Jurkat, Clone E6-1 (cell line): Measurements from ENCODE around the gene SRMS.
"Not testable (repeated sequence)": the region's sequence is repeated elsewhere in the genome, so short reads cannot be mapped to it uniquely, and the experiment has no call there.

Experiments
- DNase-seq: peaks from one replicate; pipeline ENCODE4 v3.0.0-alpha.2; 2011; ENCODE audit warnings: low read depth, low spot score
- H3K4me3 ChIP-seq: 2 replicates; pipeline ENCODE4 v1.5.1; 2011; ENCODE audit warnings: mild to moderate bottlenecking, low read length, control low read depth, moderate library complexity

The SRMS gene

GRCh38 chr20:63580796-63581461 is 33.4 kb upstream of the SRMS start:
- H3K4me3 ChIP-seq = no peak overlapping the region
- DNase-seq = peak; percentile 38

GRCh38 chr20:63579017-63579694 is 31.6 kb upstream of the SRMS start:
- no peak overlapping the region for H3K4me3 ChIP-seq
- DNase-seq = no peak

GRCh38 chr20:63578224-63579016 is 30.9 kb upstream of the SRMS start:
- H3K4me3 ChIP-seq = no peak overlapping the region

GRCh38 chr20:63577317-63577894 is 29.9 kb upstream of the SRMS start:
- DNase-seq = no peak

More at GRCh38 chr20:63578224-63579016, 30.9 kb upstream of the SRMS start:
- DNase-seq = no peak

GRCh38 chr20:63576311-63576710 is 28.8 kb upstream of the SRMS start:
- no peak overlapping the region for H3K4me3 ChIP-seq
- no peak for DNase-seq

More at GRCh38 chr20:63577317-63577894, 29.9 kb upstream of the SRMS start:
- no peak overlapping the region for H3K4me3 ChIP-seq

GRCh38 chr20:63574829-63575743 is 27.5 kb upstream of the SRMS start:
- no peak for DNase-seq
- H3K4me3 ChIP-seq = no peak overlapping the region

- peak; percentile 23 for DNase-seq
- peak within 1 kb of the TSS; percentile 68 for H3K4me3 ChIP-seq
Observed at GRCh38 chr20:63574156-63574828, 26.7 kb upstream of the SRMS start, which contains the start of gene HELZ2. Gene HELZ2 (minus strand): TSS chr20:63574239. CDS start chr20:63572385, 1,854 bp downstream.

- DNase-seq = no peak
- peak overlapping the region; percentile 68 for H3K4me3 ChIP-seq
Observed at GRCh38 chr20:63573647-63574131, 26.1 kb upstream of the SRMS start.

GRCh38 chr20:63572788-63573646 is 25.5 kb upstream of the SRMS start:
- peak overlapping the region; percentile 68 for H3K4me3 ChIP-seq
- no peak for DNase-seq

- DNase-seq = no peak
- no peak overlapping the region for H3K4me3 ChIP-seq
Observed at GRCh38 chr20:63572071-63572787, 24.7 kb upstream of the SRMS start.

- not testable (repeated sequence) for DNase-seq, H3K4me3 ChIP-seq
Observed at GRCh38 chr20:63571087-63571478, 23.5 kb upstream of the SRMS start.

- no peak for DNase-seq
- no peak overlapping the region for H3K4me3 ChIP-seq
Observed at GRCh38 chr20:63570281-63571086, 22.9 kb upstream of the SRMS start.

GRCh38 chr20:63568986-63569949 is 21.7 kb upstream of the SRMS start:
- H3K4me3 ChIP-seq = no peak overlapping the region
- no peak for DNase-seq

- H3K4me3 ChIP-seq = no peak overlapping the region
- no peak for DNase-seq
Observed at GRCh38 chr20:63568170-63568981, 20.8 kb upstream of the SRMS start.
